GM18951 (cell line): ENCODE measurements around the gene TMEM266.

Experiments
- POLR2A ChIP-seq: IDR thresholded peaks from 4 replicates; pipeline ENCODE4 v1.6.1; 2011; ENCODE audit warnings: mild to moderate bottlenecking; ENCODE audit not compliant: insufficient read length, insufficient read depth; ENCODE audit errors: extremely low read depth
- in situ Hi-C: fragments of 300-500 bp; cut with MboI; formaldehyde crosslinking; loops from one replicate; pipeline ENCODE4 v1.12.0; 2022; ENCODE audit warnings: low sequenced_read_pairs, mixed read lengths, inconsistent platforms; ENCODE audit not compliant: unreplicated experiment

Gene TMEM266

DNA sequence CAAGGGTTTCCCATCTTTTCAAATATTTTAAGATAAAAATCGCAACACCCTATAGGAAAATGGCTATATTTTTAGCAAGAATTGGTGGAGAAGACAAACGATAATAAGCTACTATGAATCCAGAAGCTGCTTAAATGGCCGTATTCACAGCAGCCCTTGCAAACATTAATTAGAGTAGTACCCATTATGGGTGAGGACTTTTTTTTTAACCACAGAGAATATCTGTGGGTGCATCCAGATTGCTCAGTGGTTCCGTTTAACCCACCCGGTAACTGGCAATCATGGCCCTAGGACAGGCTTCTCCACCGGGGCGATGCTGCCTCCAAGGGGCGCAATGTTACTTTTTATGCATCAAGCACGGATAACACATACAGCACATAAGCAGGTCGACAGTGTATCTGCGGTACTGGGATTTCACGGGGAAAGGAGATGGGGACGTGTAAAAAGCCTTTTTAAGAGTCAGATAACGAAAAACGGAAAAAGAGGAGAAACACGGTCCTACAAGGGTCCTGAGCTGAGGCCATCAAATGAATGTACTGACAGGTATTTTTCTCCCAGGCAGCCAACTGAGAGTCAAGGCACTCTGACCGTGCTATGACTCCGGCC lies 968 bp upstream of the TMEM266 start:
- no peak for TF ChIP-seq POLR2A
- in situ Hi-C loops: no loop called here

DNA sequence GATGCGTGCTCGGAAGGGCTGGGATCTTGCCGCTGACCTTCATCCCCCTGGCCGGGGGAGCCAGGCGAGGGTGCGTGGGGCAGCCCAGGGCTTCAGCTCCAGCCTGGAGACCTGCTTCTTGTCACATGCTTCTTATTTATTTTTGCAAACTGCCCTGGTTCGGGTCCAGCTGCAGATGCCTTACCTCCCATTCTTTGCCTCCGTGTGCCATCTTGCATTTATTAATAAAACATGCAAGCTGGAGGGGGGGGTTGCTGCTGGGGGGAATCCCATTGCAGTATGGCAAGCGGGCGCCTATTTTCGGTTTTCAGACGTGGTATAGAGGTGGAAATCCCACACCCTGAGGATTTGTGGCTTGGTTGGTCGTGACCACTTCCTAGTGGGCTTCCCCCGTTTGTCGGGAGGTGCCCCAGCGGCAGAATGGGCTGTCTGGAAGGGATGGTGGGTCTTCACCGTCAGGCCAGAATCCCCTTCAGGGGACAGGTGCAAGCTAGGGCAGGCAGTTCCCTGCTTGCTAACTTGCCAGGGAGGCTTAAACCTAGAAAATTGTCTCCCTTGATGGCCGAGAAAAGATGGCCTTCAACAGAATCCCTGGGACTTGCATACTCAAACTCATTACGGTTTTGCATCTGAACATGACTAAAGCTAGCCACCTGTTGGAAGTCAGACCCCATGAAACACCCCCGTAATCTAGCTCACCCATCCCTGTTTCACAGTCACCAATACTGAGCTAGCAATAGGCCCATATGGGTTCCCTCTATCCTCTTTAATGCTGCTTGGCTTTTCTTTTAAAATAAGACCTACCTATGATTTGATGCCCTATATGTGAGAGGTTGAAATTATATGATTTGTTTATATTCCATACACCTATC lies 569 bp downstream of the TMEM266 start:
- no peak for TF ChIP-seq POLR2A
- in situ Hi-C loops: no loop called here

DNA sequence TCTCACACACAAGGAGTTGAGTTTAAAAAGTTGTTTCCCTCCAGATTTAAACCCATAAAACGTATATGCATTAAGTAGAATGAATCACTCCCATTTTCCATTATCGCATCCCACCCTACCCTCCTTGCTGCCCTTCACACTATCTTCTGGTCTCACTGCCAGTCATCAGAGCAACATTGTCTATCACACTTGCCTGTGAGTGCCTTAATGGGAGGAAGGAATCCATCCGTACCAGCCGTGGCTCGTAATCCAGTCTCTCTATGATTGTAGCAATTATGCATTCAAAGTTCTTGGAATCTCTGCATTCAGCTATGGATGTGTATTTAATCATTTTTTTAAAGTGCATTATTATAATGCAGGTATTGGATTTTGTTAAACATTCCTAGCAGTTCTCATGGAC lies 1.9 kb downstream of the TMEM266 start:
- no peak for TF ChIP-seq POLR2A
- in situ Hi-C loops: no loop called here

DNA sequence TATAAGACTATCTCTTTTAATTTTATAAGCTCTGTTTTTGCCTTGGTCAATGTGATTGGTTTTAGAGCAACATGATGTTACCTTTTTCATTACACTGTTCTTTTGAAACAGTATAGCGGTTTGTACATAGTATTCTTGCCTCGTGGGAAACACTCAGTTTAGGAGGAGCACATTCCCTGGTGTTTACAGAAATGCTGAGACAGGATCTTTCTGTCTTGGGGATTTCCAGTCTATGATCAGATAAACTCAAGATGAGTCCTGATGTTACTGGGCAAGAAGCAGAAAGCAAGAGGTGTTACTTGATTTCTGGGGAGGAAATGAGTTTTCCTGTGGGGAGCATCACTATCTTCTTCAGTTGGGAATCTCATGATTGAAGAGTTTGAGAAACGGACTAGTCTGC lies 2.5 kb downstream of the TMEM266 start:
- TF ChIP-seq POLR2A: no peak
- in situ Hi-C loops: no loop called here

DNA sequence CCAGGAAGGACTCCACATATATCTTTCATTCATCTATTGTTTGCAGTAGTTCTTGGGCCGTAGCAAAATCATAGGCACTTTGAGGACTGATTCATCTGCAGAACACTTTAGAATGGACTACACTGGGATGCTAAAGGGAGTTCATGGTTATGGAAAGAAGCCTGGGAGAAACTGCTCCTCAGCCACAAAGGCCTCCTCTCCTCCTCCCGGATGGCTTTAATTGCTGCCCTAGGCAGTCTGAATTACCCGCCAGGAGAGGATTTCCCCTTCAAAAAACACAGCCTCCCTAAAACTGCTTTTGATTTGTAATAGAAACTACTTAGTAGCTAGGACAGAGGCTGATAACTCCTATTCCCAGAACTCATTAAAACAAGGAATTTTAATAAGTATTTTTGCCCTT lies 4.6 kb downstream of the TMEM266 start:
- TF ChIP-seq POLR2A: no peak
- in situ Hi-C loops: no loop called here

DNA sequence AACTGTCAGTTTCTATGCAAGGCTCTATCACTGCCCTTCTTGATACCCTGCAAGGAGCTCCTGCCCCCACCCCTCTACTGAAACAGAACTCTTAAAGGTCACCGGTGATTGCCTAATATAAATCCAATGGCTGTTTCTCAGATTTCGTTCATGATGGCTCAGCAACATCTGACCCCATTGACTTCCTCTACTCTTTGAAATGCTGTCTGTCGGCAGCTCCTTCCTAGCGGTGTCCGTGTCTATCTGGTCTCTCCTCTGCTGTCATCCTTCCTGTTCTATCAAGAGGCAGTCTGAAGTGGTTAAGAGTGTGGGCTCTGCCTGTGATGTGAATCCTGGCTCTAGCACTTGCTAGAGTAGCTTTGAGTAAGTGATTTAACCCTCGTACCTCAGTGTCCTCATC lies 5.5 kb downstream of the TMEM266 start:
- in situ Hi-C loops: no loop called here
- no peak for TF ChIP-seq POLR2A

DNA sequence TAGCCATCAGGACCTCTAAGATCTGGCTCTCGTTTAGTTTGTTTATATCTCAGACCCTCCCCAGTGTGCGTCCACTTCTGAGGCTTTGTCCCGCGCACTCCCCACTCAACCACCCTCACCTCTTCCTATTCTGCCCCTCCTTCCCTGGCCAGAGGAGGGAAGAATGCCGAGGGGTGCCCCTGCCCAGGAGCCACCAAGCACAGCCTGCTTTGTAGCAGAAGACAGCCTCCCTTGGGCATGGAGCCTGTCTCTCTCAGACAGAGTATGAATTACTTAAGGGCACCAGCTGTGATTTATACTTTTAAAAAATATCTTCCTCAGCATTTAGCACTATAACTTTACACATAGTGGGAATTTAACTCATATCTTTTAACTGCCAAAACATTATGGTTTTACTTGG lies 6.0 kb downstream of the TMEM266 start:
- no peak for TF ChIP-seq POLR2A
- in situ Hi-C loops: no loop called here

DNA sequence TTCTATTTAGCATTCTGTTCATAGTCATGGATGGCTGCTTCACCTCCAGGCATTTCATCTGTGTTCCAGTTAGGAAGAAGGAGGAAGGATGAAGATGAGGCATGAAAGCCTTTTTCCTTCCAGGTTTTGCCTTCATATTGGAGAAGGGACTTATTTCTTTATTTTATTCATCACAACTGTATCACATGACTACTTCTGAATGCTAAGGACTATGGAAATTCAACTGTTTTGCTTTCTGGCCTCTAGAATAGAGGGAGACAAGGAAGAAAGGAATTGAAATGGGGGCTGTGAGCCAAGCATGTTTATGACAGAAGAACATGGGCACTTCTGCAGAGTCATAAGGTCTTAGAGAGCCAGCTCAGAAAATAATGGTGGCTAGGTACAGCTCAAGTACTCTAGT lies 10.4 kb downstream of the TMEM266 start:
- in situ Hi-C loops: no loop called here
- TF ChIP-seq POLR2A: no peak

DNA sequence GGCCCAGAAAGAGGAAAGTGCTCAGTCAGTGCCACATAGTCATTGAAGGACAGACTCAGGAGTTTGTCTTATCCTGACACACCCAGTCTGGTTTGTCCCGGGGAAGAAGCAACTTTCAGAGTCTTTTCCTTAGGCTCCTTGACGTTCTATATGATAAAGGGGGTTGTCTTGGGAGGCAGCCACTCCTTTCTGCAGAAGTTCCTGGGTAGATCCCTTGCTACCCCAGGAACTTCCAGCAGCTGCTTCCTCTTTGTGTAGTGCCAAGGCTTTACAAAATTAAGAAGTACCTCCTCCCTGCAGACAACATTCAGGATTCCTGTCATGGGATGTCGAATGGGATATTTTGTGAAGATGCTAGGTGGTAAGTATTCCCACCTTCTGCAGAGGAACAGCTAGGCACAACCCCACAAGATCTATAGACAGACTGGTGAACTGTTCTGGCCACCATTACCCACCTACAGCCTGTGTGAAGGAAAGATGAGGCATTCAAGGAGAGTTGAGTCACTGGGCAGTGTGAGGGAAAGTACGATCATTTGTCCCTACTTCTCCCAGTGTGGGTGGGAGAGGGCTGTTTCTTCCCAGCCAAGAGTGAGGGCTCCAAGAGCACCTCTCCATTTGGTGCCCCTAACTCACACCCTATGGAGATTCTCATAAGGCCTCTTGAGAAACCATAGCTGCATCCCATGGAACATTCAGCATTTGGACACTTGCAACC lies 11.3 kb downstream of the TMEM266 start:
- no peak for TF ChIP-seq POLR2A
- in situ Hi-C loops: no loop called here

DNA sequence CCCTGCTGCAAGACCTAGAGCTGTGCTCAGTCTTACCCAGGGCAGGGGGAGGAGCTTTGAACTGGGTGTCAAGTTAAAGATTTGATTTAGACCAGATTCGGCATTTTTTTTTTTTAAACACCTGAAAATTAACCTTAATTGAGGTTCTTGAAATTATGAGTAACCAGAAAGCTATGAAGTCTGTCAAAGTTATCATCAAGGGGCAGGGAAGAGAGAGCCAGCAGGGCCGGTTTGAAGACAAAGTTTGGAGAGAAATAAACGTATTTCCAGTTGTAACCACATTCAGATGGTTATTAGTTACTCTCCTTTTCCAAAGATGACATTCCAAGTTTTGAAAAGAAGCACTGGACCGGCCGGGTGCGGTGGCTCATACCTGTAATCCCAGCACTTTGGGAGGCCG lies 12.0 kb downstream of the TMEM266 start:
- in situ Hi-C loops: no loop called here
- no peak for TF ChIP-seq POLR2A

DNA sequence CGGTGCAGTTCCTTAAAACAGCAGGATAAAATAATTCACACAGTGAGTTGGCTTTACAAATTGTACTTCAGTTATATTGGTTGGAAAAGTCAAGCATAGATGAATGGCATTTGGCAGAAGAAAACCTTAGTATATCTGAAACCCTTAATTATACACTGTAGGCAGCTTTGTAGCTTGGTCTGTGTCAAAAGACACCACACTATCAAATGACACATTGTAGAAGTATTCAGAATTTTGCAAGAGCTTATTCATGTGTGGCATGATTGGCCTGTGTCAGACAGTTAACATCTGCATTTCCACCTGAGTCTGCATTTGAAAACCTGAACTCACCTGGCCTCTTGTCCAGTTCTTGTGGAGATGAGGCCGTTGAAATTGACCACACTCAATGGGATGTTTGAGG lies 13.8 kb downstream of the TMEM266 start:
- no peak for TF ChIP-seq POLR2A
- in situ Hi-C loops: no loop called here

DNA sequence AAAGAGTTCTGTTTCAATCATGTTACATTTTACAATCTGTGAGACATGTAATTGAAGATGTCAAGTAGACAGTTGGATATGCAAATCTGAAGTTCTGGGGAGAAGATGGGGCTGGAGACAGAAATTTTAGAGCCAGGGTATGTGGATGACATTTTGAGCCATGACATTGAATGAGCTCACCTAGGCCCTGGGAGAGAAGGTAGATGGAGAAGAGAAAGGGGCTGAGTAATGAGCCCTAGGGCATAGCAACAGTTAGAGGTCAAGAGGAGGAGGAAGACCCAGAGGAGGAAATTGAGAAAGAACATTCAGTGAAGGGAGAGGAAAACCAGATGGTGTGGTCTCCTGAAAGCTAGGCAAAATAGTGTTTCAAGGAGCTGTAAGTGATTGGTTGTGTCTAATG lies 15.3 kb downstream of the TMEM266 start:
- TF ChIP-seq POLR2A: no peak
- in situ Hi-C loops: no loop called here

DNA sequence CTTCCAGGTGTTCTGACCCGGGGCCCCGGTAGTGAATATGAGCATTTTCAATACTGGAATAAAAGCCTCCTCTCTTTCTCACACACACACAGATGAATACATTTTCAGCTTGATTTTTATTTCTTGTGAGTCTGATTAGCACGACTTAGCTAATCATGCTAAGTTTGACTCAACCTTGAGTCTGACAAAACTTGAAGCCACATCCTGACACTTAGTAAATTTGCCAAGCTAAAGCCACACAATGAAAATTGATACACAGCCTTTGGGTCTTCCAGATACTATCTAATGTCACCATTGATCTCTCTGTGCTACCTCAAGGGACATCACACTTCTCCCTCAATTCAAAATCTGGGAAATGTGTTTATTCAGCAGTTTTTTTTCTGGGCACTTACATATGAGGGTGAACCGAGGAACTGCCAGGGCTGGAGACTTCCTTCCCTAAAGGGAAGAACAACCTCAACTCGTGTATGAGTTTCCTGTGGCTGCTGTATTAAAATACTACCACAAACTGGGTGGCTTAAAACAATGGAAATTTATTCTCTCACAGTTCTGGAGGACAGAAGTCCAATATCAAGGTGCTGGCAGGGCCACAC lies 18.6 kb downstream of the TMEM266 start:
- in situ Hi-C loops: no loop called here
- no peak for TF ChIP-seq POLR2A
